IMR-90 (cell line): ENCODE data around the gene AMIGO1. TPM values are rescaled to one million over a fixed set of nuclear protein-coding genes. Genes with fewer than 3 reads are reported as not detected.

Experiments used
- ATAC-seq: fragments of 200-7000 bp; cut with Tn5 transposase; 2 replicates; pipeline ENCODE4 v1.9.1; 2020; ENCODE audit warnings: low read depth, mild to moderate bottlenecking, moderate library complexity
- BruUV-seq: library from RNA; stranded (reverse); fragments of 400-500 nt; replicated peaks from 2 replicates; lab custom pipeline; 2021; lab: Mats Ljungman, UMichigan
- CTCF ChIA-PET: fragments of 300-600 bp; formaldehyde crosslinking; extraction: SDS; loops from one replicate; lab custom pipeline; 2021; ENCODE audit warnings: antibody characterized with exemption; lab: Yijun Ruan, JAX
- POLR2A ChIA-PET: fragments of 300-600 bp; sonication (Branson Sonifier 250); formaldehyde crosslinking; loops from one replicate; lab custom pipeline; 2022; ENCODE audit warnings: antibody characterized with exemption; ENCODE audit not compliant: unreplicated experiment; lab: Charles Lee
- DNase-seq: peaks from one replicate; pipeline ENCODE4 v3.0.0; 2013
- H2AFZ ChIP-seq: replicated peaks from 2 replicates; pipeline ENCODE3; 2013; ENCODE audit warnings: low read length, mild to moderate bottlenecking; ENCODE audit not compliant: poor library complexity
- H2AK5ac ChIP-seq: 2 replicates; pipeline ENCODE4 v1.6.1; 2013; ENCODE audit warnings: low read depth, low read length, inconsistent platforms
- H2AK9ac ChIP-seq: replicated peaks from 2 replicates; pipeline ENCODE3; 2013; ENCODE audit warnings: mild to moderate bottlenecking, low read depth, low read length, moderate library complexity; ENCODE audit not compliant: poor library complexity
- H2BK120ac ChIP-seq: 2 replicates; pipeline ENCODE4 v1.6.1; 2013; ENCODE audit warnings: low read depth, low read length, inconsistent platforms
- H2BK15ac ChIP-seq: 3 replicates; pipeline ENCODE4 v1.6.1; 2013; ENCODE audit warnings: low read depth, low read length, inconsistent platforms
- H2BK20ac ChIP-seq: 2 replicates; pipeline ENCODE4 v1.6.1; 2013; ENCODE audit warnings: low read depth, mild to moderate bottlenecking, inconsistent platforms, low read length, moderate library complexity
- H2BK5ac ChIP-seq: 2 replicates; pipeline ENCODE4 v1.6.1; 2013; ENCODE audit warnings: mild to moderate bottlenecking, low read depth, low read length, inconsistent platforms; ENCODE audit not compliant: poor library complexity, severe bottlenecking
- H3K14ac ChIP-seq: replicated peaks from 2 replicates; pipeline ENCODE4 v1.6.1; 2013; ENCODE audit warnings: low read depth, low read length, inconsistent platforms
- H3K18ac ChIP-seq: 2 replicates; pipeline ENCODE4 v1.6.1; 2013; ENCODE audit warnings: low read depth, low read length, control low read depth
- H3K23ac ChIP-seq: 2 replicates; pipeline ENCODE4 v1.6.1; 2013; ENCODE audit warnings: low read depth, low read length, inconsistent platforms
- H3K27ac ChIP-seq: 2 replicates; pipeline ENCODE4 v1.5.1; 2013; ENCODE audit warnings: mild to moderate bottlenecking, control low read depth, low read length; ENCODE audit not compliant: insufficient read depth
- H3K27me3 ChIP-seq: 2 replicates; pipeline ENCODE4 v1.6.1; 2013; ENCODE audit warnings: low read length; ENCODE audit not compliant: control insufficient read depth, insufficient read depth
- H3K36me3 ChIP-seq: 2 replicates; pipeline ENCODE4 v1.6.1; 2013; ENCODE audit warnings: low read length, mixed read lengths; ENCODE audit not compliant: control insufficient read depth, insufficient read depth
- H3K4ac ChIP-seq: 2 replicates; pipeline ENCODE4 v1.6.1; 2013; ENCODE audit warnings: low read depth, low read length, inconsistent platforms
- H3K4me1 ChIP-seq: 2 replicates; pipeline ENCODE4 v1.6.1; 2013; ENCODE audit warnings: low read length, mixed read lengths; ENCODE audit not compliant: control insufficient read depth, insufficient read depth
- H3K4me2 ChIP-seq: 2 replicates; pipeline ENCODE4 v1.6.1; 2013; ENCODE audit warnings: low read depth, mild to moderate bottlenecking, control low read depth, low read length, moderate library complexity
- H3K4me3 ChIP-seq: 2 replicates; pipeline ENCODE4 v1.5.1; 2013; ENCODE audit warnings: low read depth, mild to moderate bottlenecking, control low read depth, low read length, moderate library complexity; ENCODE audit not compliant: insufficient read depth
- H3K56ac ChIP-seq: 2 replicates; pipeline ENCODE4 v1.6.1; 2013; ENCODE audit warnings: low read length, inconsistent platforms; ENCODE audit not compliant: insufficient read depth; ENCODE audit errors: extremely low read depth
- H3K79me1 ChIP-seq, 2 experiments: 2 replicates each; pipeline ENCODE4 v1.6.1; 2013; ENCODE audit warnings: low read length in 2 of 2, inconsistent platforms in 1 of 2, low read depth in 1 of 2
- H3K9ac ChIP-seq: 2 replicates; pipeline ENCODE4 v1.6.1; 2013; ENCODE audit warnings: low read depth, low read length, control low read depth
- H3K9me1 ChIP-seq: 2 replicates; pipeline ENCODE4 v1.6.1; 2013; ENCODE audit warnings: low read length, inconsistent platforms; ENCODE audit not compliant: insufficient read depth
- H3K9me3 ChIP-seq: 2 replicates; pipeline ENCODE4 v1.6.1; 2013; ENCODE audit warnings: low read length; ENCODE audit not compliant: control insufficient read depth, insufficient read depth
- H4K20me1 ChIP-seq: 2 replicates; pipeline ENCODE4 v1.6.1; 2013; ENCODE audit warnings: low read length, inconsistent platforms; ENCODE audit not compliant: insufficient read depth
- H4K5ac ChIP-seq: 2 replicates; pipeline ENCODE4 v1.6.1; 2013; ENCODE audit warnings: mild to moderate bottlenecking, low read depth, low read length, control low read depth
- H4K8ac ChIP-seq, 2 experiments: 2 replicates each; pipeline ENCODE4 v1.6.1; 2013; ENCODE audit warnings: low read depth in 2 of 2, low read length in 2 of 2, control low read depth in 1 of 2, inconsistent platforms in 1 of 2
- H4K91ac ChIP-seq: 2 replicates; pipeline ENCODE4 v1.6.1; 2013; ENCODE audit warnings: low read depth, low read length, inconsistent platforms; ENCODE audit not compliant: insufficient read depth
- BHLHE40 ChIP-seq: fragments of 150-350 bp; IDR thresholded peaks from 2 replicates; pipeline ENCODE4 v1.6.1; 2016; ENCODE audit warnings: mild to moderate bottlenecking, low read depth, low read length
- CHD1 ChIP-seq: IDR thresholded peaks from 2 replicates; pipeline ENCODE4 v1.6.1; 2012; ENCODE audit warnings: low read depth, low read length, improper control_type of control experiment
- CTCF ChIP-seq: conservative IDR thresholded peaks from 2 replicates; pipeline ENCODE4 v1.5.1; 2012; ENCODE audit warnings: mild to moderate bottlenecking, low read depth, low read length, improper control_type of control experiment
- FOS ChIP-seq: fragments of 150-350 bp; IDR thresholded peaks from 2 replicates; pipeline ENCODE4 v1.6.1; 2016; ENCODE audit warnings: low read depth, low read length
- MAFK ChIP-seq: IDR thresholded peaks from 2 replicates; pipeline ENCODE4 v1.6.1; 2012; ENCODE audit warnings: low read depth, low read length, improper control_type of control experiment
- MXI1 ChIP-seq: IDR thresholded peaks from 2 replicates; pipeline ENCODE4 v1.6.1; 2012; ENCODE audit warnings: low read depth, mild to moderate bottlenecking, low read length, moderate library complexity, borderline replicate concordance
- NFE2L2 ChIP-seq: fragments of 150-350 bp; IDR thresholded peaks from 2 replicates; pipeline ENCODE4 v1.6.1; 2016; ENCODE audit warnings: low read depth, mild to moderate bottlenecking, low read length
- POLR2A ChIP-seq: IDR thresholded peaks from 2 replicates; pipeline ENCODE4 v1.6.1; 2012; ENCODE audit warnings: mild to moderate bottlenecking, low read depth, low read length
- RCOR1 ChIP-seq: IDR thresholded peaks from 2 replicates; pipeline ENCODE4 v1.6.1; 2012; ENCODE audit warnings: mild to moderate bottlenecking, low read length, improper control_type of control experiment; ENCODE audit not compliant: insufficient replicate concordance
- RFX5 ChIP-seq: IDR thresholded peaks from 2 replicates; pipeline ENCODE4 v1.8.0; 2012; ENCODE audit warnings: low read depth, mild to moderate bottlenecking, low read length, moderate library complexity
- SMC3 ChIP-seq: fragments of 150-350 bp; IDR thresholded peaks from 2 replicates; pipeline ENCODE4 v1.6.1; 2016; ENCODE audit warnings: low read depth, mild to moderate bottlenecking, antibody characterized with exemption, low read length, moderate library complexity
- USF2 ChIP-seq: fragments of 150-350 bp; IDR thresholded peaks from 2 replicates; pipeline ENCODE4 v1.6.1; 2017; ENCODE audit warnings: mild to moderate bottlenecking, antibody characterized with exemption, low read length, low read depth
- WGBS, 2 experiments: methylation state at CpG; one replicate each; pipeline versions ENCODE4 v1.1.5 to v1.1.7; 2013; ENCODE audit warnings: missing lambda C conversion rate in 2 of 2; ENCODE audit not compliant: insufficient read length in 1 of 2; ENCODE audit errors: extremely low coverage in 2 of 2; 5-methylcytosine and 5-hydroxymethylcytosine counted together
- dilution Hi-C: fragments of 300-500 bp; cut with HindIII; formaldehyde crosslinking; loops from one replicate; pipeline ENCODE4 v1.14.3; 2018; ENCODE audit warnings: low sequenced_read_pairs; ENCODE audit not compliant: unreplicated experiment
- in situ Hi-C: fragments of 300-500 bp; cut with MboI; formaldehyde crosslinking; loops from 3 replicates; pipeline ENCODE4 v1.14.3; 2019; ENCODE audit warnings: low sequenced_read_pairs, inconsistent platforms, mixed read lengths
- intact Hi-C: fragments of 100-400 bp; cut with micrococcal nuclease; formaldehyde crosslinking; loops from 2 replicates; pipeline ENCODE4 v1.10.0; 2022
- polyA plus RNA-seq, 3 experiments: library from polyadenylated mRNA; depleted of rRNA; stranded (reverse); fragments of >200 nt; gene quantifications; 2 replicates each; pipeline ENCODE4 v1.2.3, GENCODE V29; 2012; ENCODE audit warnings: low replicate concordance in 1 of 3
- total RNA-seq: library from RNA; depleted of rRNA; stranded (reverse); fragments of >200 nt; gene quantifications from 2 replicates; pipeline ENCODE4 v1.2.3, GENCODE V29; 2012

AMIGO1 gene
- total and polyA plus RNA-seq, 2 of the 4 experiments (the other 2 are of a cell fraction), result 1.5 to 1.6 TPM

GRCh38 chr1:109556563-109556962 lies 47.0 kb upstream of the AMIGO1 start:
- intact Hi-C loops, result no loop called here
- no peaks in the 10 kb centered on the region for H3K27me3 ChIP-seq
- H2AK5ac ChIP-seq, result no peak overlapping the region
- DNase-seq, result peak; percentile 40
- no peak overlapping the region for H4K8ac ChIP-seq
- no peak overlapping the region for H2BK15ac ChIP-seq
- peaks cover 1% of the 10 kb centered on the region; the same call in 1 of the 2 replicates for H3K36me3 ChIP-seq
- peaks cover 0 to 46% of the 10 kb centered on the region in 2 experiments; a peak in 2 of 4 replicates for H3K79me1 ChIP-seq
- H2BK120ac ChIP-seq, result no peak overlapping the region
- ChIA-PET CTCF (no interaction called here), POLR2A (no interaction called here)
- H3K9me3 ChIP-seq, result no peaks in the 10 kb centered on the region
- no peak overlapping the region for H4K5ac ChIP-seq
- no peak overlapping the region for H4K91ac ChIP-seq
- H4K20me1 ChIP-seq, result peaks cover 95% of the 10 kb centered on the region
- no peak overlapping the region for H2AFZ ChIP-seq
- H2BK20ac ChIP-seq, result no peak overlapping the region
- dilution Hi-C loops, result no loop called here
- H3K14ac ChIP-seq, result no peak overlapping the region
- H2AK9ac ChIP-seq, result no peak overlapping the region
- H2BK5ac ChIP-seq, result no peak overlapping the region
- H3K4ac ChIP-seq, result no peak overlapping the region
- H3K23ac ChIP-seq, result no peak overlapping the region
- no peak for TF ChIP-seq RFX5
- TF ChIP-seq NFE2L2, result no peak
- no peak for TF ChIP-seq CTCF
- TF ChIP-seq FOS, result no peak
- no peak for TF ChIP-seq MXI1
- no peak for TF ChIP-seq RCOR1
- TF ChIP-seq CHD1, result no peak
- no peak for TF ChIP-seq SMC3
- no peak for TF ChIP-seq MAFK
- TF ChIP-seq POLR2A, result no peak
- no peak for TF ChIP-seq USF2
- TF ChIP-seq BHLHE40, result no peak
- no peak overlapping the region for H3K9ac ChIP-seq
- peak overlapping the region; percentile 54; the same call in 1 of the 2 replicates for H3K4me2 ChIP-seq
- ATAC-seq, result peak; percentile 51; the same call in 1 of the 2 replicates
- H3K18ac ChIP-seq, result no peak overlapping the region
- no peak overlapping the region for H3K27ac ChIP-seq
- H3K9me1 ChIP-seq, result peaks cover 15% of the 10 kb centered on the region
- no peak overlapping the region for H3K56ac ChIP-seq
- in situ Hi-C loops, result no loop called here
- no peak overlapping the region for H3K4me3 ChIP-seq
- WGBS, 2 experiments, result no CpG with 5 or more reads among the region's 2 CpGs
- BruUV-seq, result no TSS peak
- peaks cover 9% of the 10 kb centered on the region for H3K4me1 ChIP-seq
